ENCODE results near the gene OSBPL3. TPM values are rescaled to one million over a fixed set of nuclear protein-coding genes. Genes with fewer than 3 reads are reported as not detected.

Gene OSBPL3
- total RNA-seq, 1 donor from 2014 or later: 9.8 TPM

- no peaks in the 10 kb centered on the region for H3K36me3 Mint-ChIP-seq
- no peak overlapping the region for H3K27ac Mint-ChIP-seq
- no peak for DNase-seq (ENCODE audit: low spot score in 2 of 2, unreplicated experiment in 2 of 2)
Observed at GRCh38 chr7:24786941-24787340, 193.0 kb downstream of the OSBPL3 start.

GRCh38 chr7:24786306-24786705, 193.7 kb downstream of the OSBPL3 start:
- Mint-ChIP-seq H3K4me3 (no peak overlapping the region), H3K36me3 (no peaks in the 10 kb centered on the region), H3K9me3 (peaks cover 30% of the 10 kb centered on the region), H3K27ac (no peak overlapping the region), H3K4me1 (no peaks in the 10 kb centered on the region), H3K27me3 (ENCODE audit: low read depth) (no peaks in the 10 kb centered on the region)
- no peak for DNase-seq (ENCODE audit: low spot score in 2 of 2, unreplicated experiment in 2 of 2)
- TF ChIP-seq CTCF (IDR thresholded peaks at IDR 0.05; ENCODE audit: unreplicated experiment): no peak

More at GRCh38 chr7:24786941-24787340, 193.0 kb downstream of the OSBPL3 start:
- no peaks in the 10 kb centered on the region for H3K27me3 Mint-ChIP-seq (ENCODE audit: low read depth)
- no peak for TF ChIP-seq CTCF (IDR thresholded peaks at IDR 0.05; ENCODE audit: unreplicated experiment)
- H3K9me3 Mint-ChIP-seq: peaks cover 30% of the 10 kb centered on the region
- no peaks in the 10 kb centered on the region for H3K4me1 Mint-ChIP-seq
- H3K4me3 Mint-ChIP-seq: no peak overlapping the region

GRCh38 chr7:24784277-24784676, 195.7 kb downstream of the OSBPL3 start:
- H3K4me3 Mint-ChIP-seq: no peak overlapping the region
- no peaks in the 10 kb centered on the region for H3K4me1 Mint-ChIP-seq
- no peak for DNase-seq (ENCODE audit: low spot score in 2 of 2, unreplicated experiment in 2 of 2)
- H3K36me3 Mint-ChIP-seq: no peaks in the 10 kb centered on the region
- H3K9me3 Mint-ChIP-seq: peaks cover 22% of the 10 kb centered on the region
- no peak overlapping the region for H3K27ac Mint-ChIP-seq
- TF ChIP-seq CTCF (IDR thresholded peaks at IDR 0.05; ENCODE audit: unreplicated experiment): no peak
- no peaks in the 10 kb centered on the region for H3K27me3 Mint-ChIP-seq (ENCODE audit: low read depth)

GRCh38 chr7:24783698-24784097, 196.3 kb downstream of the OSBPL3 start:
- H3K36me3 Mint-ChIP-seq: no peaks in the 10 kb centered on the region
- H3K27ac Mint-ChIP-seq: no peak overlapping the region
- peaks cover 16% of the 10 kb centered on the region for H3K9me3 Mint-ChIP-seq
- no peak for TF ChIP-seq CTCF (IDR thresholded peaks at IDR 0.05; ENCODE audit: unreplicated experiment)
- no peaks in the 10 kb centered on the region for H3K27me3 Mint-ChIP-seq (ENCODE audit: low read depth)
- H3K4me3 Mint-ChIP-seq: no peak overlapping the region
- no peak for DNase-seq (ENCODE audit: low spot score in 2 of 2, unreplicated experiment in 2 of 2)
- H3K4me1 Mint-ChIP-seq: no peaks in the 10 kb centered on the region

GRCh38 chr7:24781106-24781505, 198.9 kb downstream of the OSBPL3 start:
- Mint-ChIP-seq H3K36me3 (no peaks in the 10 kb centered on the region), H3K27me3 (ENCODE audit: low read depth) (no peaks in the 10 kb centered on the region), H3K4me3 (no peak overlapping the region), H3K9me3 (peaks cover 11% of the 10 kb centered on the region), H3K27ac (no peak overlapping the region), H3K4me1 (no peaks in the 10 kb centered on the region)
- DNase-seq (ENCODE audit: low spot score in 2 of 2, unreplicated experiment in 2 of 2): no peak
- TF ChIP-seq CTCF (IDR thresholded peaks at IDR 0.05; ENCODE audit: unreplicated experiment): no peak

- H3K27me3 Mint-ChIP-seq (ENCODE audit: low read depth): no peaks in the 10 kb centered on the region
- H3K4me3 Mint-ChIP-seq: no peak overlapping the region
- no peaks in the 10 kb centered on the region for H3K36me3 Mint-ChIP-seq
- DNase-seq (ENCODE audit: low spot score in 2 of 2, unreplicated experiment in 2 of 2): no peak
- H3K9me3 Mint-ChIP-seq: peaks cover 11% of the 10 kb centered on the region
- H3K4me1 Mint-ChIP-seq: no peaks in the 10 kb centered on the region
- TF ChIP-seq CTCF (IDR thresholded peaks at IDR 0.05; ENCODE audit: unreplicated experiment): no peak
- no peak overlapping the region for H3K27ac Mint-ChIP-seq
Observed at GRCh38 chr7:24779283-24779655, 200.7 kb downstream of the OSBPL3 start.
